EH (cell line): Measurements from ENCODE around the gene RFX4.
"Not testable (repeated sequence)": the region's sequence is repeated elsewhere in the genome, so short reads cannot be mapped to it uniquely, and the experiment has no call there.

ENCODE experiments used
- DNase-seq: peaks from one replicate; pipeline ENCODE4 v3.0.0-alpha.2; 2015; ENCODE audit warnings: low read depth

The RFX4 gene

DNA sequence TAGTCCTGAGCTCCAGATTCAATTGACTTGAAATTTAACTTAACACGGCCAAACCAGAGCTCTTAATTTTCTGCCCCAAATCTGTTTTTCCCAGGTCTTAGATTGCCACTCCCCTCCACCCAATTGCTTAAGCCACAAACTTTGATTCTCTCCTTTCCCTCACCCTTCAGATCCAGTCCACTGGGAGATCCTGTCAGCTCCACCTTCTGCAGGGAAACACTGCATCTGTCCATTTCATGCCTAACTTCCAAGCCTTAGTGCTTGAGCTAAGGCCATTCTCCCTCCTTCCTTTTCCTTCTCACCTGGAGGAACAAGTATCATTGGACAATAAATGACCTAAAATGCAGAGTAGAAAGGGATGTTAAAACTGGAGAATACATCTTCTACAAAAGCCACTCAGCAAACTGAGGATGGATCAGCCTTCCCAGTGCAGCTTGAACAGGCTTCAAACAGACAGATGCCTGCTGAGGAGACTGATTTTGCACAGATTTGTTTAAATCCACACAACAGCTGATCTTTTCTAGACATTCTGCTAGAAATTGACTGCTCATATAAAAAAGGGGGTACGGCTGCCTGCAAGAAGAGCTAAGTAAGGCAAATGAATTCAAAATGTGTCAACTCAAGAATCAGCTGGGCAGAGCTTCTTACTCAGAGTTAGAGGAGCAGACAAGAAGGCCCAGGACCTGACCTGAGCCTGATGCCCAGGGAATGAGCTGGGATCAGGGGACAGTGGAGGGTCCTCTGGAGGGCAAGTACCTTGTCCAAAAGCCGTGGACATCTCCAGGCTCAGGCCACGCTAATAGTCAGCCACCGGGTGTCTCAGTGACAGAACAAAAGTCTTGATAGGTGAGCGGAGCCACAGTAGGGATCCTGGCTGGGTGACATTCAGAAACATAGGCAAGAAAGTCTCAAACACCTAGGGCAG, 110.4 kb downstream of the RFX4 start:
- no peak for DNase-seq

DNA sequence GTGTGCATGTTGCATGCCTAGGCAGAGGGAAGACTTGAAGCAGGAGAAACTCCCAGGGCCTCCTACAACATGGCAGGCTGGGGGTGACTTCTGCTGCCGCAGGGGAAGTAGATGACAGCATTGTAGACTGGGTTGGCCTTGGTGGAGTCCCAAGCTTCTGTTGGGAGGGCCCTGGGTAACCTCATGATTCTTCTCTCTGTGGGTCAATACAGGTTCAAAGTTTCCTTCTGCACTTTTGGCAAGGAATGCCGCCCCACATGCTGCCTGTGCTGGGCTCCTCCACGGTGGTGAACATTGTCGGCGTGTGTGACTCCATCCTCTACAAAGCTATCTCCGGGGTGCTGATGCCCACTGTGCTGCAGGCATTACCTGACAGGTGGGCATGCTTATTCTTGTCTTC, 113.3 kb downstream of the RFX4 start:
- DNase-seq: no peak

DNA sequence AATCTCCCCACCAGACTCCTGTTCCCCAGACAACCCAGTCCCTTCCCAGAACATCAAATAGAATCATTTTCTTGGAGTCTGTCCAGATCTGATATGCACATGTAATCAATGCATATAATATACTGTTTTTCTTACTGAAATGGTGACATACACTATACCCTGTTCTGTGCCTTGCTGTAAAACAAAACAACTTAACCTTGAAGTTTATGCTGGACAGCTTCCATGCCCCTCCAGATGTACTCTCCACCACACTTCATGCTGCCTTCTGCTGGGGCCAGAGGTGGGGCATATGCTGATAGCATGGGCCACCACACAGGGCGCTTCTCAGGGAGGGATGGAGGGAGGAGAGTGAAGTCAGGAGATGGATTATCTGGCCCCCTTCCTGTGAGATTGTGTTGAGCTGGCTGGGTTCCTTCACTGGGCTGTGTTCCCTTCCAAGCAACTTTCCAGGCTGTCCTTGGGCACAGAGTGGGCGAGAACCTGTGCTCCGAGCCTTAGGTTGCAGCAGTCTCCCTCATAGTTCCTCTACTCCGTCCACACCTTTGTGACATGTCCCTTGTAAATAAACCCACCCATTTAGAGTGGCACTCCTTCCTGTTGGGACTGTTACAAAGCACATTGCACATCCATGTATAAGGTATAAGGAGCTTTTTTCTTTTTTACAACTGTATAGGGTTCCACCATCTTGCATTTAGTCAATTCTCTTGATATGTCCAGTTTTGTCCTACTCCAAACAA, 114.0 kb downstream of the RFX4 start:
- DNase-seq: no peak

DNA sequence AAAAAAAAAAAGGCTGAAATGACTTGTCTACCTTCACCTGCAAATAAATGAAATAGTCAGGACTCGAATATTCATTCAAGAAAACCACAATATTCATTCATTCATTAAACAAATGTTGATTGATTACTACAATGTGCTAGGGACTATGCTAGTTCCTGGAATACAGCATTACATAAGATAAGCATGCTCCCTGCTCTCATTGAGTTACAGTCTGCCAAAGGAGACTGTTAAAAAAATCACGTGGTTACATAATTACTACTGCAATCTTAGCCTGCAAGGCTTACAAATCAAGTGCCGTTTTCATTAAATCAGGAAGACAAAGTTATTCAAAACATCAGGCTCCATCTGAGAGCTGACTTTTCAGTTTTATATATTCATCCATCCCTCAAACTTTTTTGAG, 121.3 kb downstream of the RFX4 start:
- no peak for DNase-seq

DNA sequence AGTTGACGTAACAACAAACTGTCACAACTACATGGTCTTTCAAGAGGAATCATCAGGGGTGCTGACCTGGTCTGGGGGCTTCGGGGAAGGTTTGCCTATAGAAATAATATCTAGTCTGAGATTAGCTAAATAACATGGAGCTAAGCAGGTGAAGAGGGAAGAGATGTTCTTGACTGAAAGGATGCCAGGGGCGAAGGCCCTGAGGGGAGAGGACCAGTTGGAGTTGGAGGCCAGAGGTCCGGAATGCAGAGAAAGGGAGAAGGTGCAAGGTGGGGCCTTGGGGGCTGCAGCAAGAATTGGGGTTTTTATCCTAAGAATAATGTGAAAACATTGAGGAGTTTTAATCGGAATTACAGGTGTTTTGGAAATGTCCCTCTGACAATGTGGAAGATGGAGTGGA, 123.2 kb downstream of the RFX4 start:
- DNase-seq: no peak

DNA sequence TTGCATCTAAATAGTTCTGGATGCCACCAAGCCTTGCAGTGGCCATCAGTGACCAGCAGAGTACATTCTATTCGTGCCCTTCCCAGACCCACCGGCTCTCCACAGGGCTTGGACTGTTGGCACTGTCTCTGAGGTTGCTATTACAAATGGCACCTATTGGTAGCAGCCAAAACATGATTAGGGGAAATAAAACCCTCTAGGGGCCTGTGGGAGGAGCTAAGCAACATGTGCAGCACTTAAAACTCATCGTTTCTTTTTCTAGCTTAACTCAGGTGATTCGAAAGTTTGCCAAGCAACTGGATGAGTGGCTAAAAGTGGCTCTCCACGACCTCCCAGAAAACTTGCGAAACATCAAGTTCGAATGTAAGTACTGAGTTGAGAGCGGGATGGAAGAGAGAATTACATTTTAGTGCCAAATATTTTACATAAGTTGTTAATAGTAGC, 126.3 kb downstream of the RFX4 start:
- DNase-seq: no peak

DNA sequence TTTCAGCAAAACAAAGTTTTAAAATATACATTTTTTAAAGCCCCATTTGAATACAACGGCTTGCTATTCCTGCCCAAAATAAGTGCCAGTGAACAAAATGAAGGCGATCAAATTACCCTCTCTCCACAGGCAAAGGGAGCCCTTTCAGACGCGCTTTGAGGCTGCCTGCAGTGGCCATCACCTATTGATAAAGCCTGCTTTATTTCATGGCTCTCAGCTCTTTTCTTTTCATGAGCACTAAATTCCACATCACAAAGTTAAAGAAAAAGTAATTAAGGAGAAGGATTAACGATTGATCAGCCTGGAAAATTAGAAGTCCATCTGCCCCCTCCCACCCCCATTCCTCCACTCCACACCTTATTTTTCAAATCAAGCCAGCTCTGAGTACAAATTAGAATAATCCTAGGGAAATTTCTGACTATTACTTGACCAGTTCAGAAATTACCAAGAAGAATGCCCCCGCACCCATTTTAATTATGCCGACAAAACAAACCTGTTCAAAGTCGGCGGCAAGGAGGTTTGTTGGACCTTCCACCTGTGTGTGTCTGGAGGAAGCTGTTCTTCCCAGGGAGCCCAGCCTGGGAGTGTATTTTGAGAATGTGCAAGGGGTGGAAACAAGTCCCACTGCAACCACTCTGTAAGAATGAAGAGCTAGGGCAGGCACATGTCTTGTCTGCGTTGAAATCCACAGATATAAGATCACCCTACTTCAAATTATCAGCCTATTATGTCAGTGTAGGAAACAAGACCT, 127.5 kb downstream of the RFX4 start:
- DNase-seq: no peak

DNA sequence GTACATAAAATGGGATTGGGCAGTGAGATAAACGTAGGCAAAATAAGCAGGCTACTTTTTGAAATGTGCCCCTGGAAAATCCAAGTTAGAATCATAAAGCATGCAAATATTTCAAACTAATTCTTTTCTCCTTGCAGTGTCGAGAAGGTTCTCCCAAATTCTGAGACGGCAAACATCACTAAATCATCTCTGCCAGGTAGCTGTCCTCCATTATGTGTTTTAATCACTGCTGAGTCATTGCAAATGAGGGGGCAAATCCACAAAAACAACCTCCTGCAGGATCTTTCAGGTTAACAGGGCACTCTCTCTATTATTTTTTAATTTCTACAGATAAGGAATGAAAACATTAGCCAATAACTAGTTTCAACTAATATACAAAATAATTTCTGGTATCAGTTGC, 128.5 kb downstream of the RFX4 start:
- no peak for DNase-seq

DNA sequence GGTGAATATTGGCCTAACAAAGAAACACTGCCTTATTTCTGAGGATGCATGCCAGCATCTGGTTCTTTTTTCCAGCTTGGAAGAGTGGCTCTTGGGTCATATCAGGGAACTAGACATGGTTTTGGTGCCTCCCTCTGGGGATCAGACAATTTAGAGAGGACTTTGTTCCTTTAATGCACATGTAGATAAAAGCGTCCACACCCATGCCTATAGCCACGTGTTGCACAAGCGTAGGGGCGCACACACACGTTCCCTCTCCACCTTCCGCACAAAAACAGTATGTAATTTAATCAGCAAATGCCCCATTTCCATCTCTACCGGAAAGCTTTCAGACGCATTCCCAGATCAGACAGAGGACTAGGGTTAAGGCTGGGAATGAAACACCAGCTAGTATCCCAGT, 130.0 kb downstream of the RFX4 start:
- no peak for DNase-seq

DNA sequence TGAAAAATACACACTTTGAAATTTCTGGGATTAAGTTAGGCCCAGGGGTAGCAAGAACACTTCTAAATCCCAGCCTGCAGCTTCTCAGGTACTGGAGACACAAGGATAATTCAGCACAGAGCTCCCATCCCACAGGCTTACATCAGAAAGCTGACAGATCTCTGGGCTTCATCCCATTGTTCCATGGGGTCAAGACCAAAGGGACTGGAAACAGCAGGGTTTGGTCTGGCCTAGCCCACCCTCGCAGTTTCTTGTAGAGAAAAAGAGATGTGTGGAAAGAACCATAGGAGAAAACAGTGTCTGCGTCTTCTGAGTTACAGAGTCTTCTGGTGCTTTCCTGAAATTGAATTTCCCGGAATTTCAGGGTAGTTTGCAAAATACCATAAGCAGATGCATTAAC, 132.1 kb downstream of the RFX4 start:
- DNase-seq: no peak

DNA sequence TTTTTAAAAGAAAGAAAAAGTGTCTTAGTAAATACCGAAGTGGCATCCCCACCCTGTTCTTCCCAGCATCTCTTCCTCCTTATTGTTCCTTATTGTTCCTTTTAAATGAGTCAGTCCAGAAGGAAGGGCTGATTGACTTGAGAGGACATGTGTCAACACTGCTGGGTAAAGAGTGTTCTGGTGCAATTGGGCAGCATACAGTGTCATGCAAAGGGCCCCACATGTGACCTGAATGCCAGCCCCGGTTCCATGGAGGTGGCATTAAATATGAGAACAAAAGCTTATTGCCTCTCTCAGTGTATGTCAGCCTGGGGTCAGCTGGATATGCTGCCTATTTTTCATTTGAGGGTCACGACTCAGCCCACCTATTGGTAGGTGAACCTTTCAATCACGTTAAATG, 132.8 kb downstream of the RFX4 start:
- no peak for DNase-seq

DNA sequence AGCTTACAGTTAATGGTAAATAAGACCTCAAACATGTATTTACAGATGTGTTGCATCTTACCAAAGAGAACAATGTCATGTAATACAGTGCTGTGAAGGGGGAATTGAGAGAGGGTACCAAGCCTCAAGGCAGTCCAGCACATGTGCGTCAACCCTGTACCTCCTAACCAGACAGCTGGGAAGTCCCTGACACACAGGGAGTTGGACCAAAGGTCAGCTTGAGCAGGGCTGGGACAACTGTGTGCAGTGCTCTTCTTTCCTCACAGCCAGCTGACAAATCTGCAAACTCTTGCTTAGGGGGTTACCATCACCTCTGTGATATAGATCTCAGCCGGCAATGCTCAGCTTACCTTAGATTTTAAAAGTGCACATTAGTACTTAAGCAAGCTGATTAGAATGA, 134.9 kb downstream of the RFX4 start:
- DNase-seq: no peak

DNA sequence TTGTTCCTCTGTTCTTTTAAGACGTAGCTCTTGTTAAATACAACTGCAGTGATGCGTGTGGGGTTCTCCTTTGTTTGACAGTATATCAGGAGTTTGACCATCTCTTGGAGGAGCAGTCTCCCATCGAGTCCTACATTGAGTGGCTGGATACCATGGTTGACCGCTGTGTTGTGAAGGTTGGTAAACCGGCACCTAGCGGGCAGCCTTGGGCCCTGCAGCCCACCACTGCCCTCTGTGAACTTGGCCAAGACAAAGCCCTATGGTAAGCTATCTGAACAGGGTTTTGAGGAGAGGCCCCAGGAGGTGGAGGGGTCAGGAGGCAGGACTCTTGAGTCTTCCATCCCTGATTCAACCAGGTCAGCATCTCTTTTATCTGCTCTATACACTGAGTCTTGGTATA, 137.1 kb downstream of the RFX4 start:
- no peak for DNase-seq

DNA sequence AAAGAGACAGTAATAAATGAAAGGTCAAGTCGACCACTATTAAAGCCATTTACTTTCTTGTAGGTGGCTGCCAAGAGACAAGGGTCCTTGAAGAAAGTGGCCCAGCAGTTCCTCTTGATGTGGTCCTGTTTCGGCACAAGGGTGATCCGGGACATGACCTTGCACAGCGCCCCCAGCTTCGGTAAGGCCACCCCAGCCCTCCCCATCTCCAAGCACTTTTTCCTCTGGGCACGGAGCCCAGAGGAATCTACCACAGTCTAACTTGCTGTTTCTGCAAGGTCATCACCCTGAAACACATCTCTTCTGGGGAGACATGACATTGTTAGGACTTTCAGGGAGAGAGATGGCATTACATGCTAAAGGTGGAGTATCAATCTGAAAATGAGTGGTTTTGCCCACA, 137.9 kb downstream of the RFX4 start:
- DNase-seq: no peak

DNA sequence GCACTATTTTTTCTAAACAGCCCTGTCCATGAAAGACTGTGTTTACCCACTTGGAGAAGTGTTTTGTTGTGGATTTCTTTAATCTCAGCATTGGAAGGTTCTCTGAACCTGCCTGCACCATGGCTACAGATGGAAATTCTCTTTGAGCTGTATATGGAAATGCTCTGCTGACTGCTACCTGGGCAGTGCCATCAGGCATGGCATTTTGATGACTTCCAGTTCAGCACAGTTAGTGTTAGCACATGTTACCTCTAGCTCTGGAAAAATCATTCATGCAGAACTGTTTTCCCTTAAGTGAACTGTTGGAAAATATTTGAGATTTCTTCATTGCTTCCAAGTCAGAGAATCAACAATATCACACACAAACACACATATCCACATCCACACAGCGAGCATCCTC, 139.1 kb downstream of the RFX4 start:
- DNase-seq: no peak

DNA sequence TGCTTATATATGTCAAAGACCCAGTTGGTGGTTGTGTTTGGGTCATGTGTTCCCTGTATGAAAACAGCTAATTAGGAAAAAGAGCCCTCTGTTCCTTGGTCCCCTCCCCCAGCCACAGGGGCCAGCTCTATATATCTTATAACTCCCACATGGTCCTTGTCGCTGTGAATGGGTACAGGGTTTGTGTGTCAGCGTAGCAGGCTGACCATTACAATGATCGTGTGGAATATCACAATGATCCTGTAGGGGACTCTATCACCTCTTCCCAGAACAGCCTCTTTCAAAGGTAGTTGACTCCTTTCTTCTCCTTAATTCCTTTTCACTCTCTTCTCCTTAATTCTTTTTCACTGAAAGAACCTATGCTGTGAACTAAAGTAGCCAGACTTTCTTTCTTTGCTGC, 140.0 kb downstream of the RFX4 start:
- no peak for DNase-seq

DNA sequence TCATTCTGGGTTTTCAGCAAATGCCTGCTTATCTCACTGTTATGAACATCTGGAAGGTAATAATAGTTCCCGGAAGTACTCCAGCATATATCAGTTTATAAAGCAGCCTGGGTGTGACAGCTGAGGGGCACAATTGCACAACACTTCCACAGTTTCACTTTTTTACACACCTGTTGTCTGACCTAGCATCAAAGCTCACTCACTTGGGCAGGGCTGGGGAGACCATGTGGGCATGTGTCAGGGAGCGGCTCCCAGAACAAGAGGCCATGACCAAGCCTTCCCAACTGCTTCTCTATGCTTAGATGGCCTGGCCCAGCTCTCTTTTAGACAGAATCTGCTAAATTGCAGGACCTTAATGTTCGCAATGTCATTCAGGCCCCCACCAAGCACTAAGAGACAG, 140.6 kb downstream of the RFX4 start:
- DNase-seq: no peak

DNA sequence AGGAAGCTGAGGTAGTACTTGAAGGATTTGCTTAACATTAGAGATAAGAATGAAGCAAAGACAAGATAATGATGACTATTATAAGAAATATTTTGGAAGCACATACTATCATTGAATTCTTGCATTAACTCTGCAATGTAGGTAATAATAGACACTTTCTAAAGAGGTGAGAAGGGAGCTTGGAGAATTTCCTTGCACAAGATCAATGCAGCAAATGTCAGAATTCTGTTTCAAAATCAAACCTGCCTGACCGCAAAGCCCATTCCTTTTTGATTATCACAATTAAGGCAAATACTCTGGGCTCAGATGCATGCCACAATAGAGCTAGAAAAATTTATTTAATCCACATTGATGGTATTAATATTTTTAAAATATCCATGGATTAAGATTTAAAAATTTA, 141.3 kb downstream of the RFX4 start:
- DNase-seq: no peak

DNA sequence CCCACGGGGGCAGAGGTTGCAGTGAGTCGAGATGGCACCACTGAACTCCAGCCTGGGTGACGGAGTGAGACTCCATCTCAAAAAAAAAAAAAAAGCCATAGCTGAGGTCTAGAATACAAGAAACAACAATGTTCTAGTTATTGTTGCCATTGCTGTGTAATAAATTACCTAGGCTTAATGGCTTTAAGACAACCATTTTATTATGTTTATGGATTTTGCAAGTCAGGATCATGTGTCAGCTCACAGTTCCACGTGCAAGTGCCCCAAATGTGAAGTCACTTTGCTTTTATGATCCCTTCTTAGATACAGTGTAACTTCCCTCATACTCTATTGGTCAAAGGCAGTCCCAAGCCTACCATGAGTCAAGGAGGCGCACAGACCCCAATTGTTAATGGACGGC, 142.1 kb downstream of the RFX4 start:
- no peak for DNase-seq

DNA sequence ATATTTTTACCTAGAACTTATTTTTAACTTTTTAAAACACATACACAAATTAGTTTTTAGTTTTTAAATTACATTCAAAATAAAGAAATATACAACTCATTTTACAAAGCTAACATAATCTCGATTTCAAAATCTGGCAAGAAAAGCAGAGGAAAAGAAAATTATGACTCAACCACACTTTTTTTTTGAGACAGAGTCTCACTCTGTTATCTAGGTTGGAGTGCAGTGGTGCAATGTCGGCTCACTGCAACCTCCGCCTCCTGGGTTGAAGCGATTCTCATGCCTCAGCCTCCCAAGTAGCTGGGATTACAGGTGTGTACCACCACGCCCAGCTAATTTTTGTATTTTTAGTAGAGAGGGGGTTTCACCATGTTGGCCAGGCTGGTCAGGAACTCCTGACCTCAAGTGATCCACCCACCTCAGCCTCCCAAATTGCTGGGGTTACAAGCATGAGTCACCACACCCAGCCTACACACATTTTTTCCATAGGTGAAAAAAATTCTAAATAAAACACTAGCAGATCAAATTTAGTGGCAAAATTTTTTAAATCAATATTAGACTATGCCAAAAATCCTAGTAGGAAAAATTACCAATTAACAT, 143.9 kb downstream of the RFX4 start:
- not testable (repeated sequence) for DNase-seq

DNA sequence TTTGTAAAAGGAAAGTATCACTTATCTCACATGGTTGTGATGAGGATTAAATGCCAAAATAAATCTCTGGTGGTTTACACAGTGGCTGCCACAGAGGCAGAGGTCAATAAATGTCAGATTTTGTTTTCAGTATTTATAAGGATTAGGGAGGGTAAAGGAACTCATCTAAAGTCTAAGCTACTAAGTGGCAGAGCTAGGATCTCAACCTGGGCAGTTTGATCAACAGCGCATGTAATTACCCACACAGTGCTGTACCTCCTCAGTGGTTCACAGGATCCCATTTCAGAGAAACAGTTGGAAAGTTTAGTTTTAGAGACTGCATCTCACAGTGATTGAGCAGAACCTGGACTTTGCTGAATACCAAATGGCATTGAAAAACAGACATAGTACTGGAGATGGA, 146.8 kb downstream of the RFX4 start:
- no peak for DNase-seq

DNA sequence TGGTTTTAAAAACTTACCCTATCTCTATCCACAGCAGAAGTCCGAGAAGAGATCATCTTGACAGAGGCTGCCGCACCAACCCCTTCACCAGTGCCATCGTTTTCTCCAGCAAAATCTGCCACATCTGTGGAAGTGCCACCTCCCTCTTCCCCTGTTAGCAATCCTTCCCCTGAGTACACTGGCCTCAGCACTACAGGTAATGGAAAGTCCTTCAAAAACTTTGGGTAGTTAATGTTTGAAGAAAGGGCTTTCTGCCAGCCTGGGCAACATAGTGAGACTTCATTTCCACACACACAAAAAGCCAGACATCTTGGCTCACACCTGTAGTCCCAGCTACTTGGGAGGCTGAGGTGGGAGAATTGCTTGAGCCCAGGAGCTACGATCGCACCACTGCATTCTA, 150.1 kb downstream of the RFX4 start:
- DNase-seq: no peak
